Posterior vena cava (tissue), 2 donors: ENCODE data around the gene TMEM229B. TPM values are rescaled to one million over a fixed set of nuclear protein-coding genes. Genes with fewer than 3 reads are reported as not detected.
A peak's percentile ranks its signal among the peaks of the same experiment; 100 is the strongest.

Experiments used
- DNase-seq: peaks from one replicate; pipeline ENCODE4 v3.0.0-alpha.2; 2020; ENCODE audit warnings: low spot score
- intact Hi-C, 2 donors: fragments of 100-400 bp; cut with DNase I; formaldehyde crosslinking; loops; one replicate each; pipeline versions ENCODE4 v1.14.1 to v1.14.2; 2022 to 2023
- long read RNA-seq, 2 donors: library from polyadenylated mRNA; unstranded; transcript quantifications; one replicate each; pipeline ENCODE4 v2.0.0, GENCODE V29; 2020 to 2021
- total RNA-seq, 2 donors: library from RNA; stranded (reverse); fragmentation: NEBNext Ultra II Directional; extraction: Animal tissue kit (Norgen Biotek cat#: 25700); gene quantifications; one replicate each; pipeline ENCODE4 v1.2.1, GENCODE V29; 2021
- donor health status: DM: yes; HTN: yes; CAD: no.
- donor health status: DM: yes; HTN: yes; CAD: no.

Gene TMEM229B
- 1 to 10 TPM; 1.7 to 4.4 TPM for total RNA-seq
- long read RNA-seq, donor 1 = 0 reads
- long read RNA-seq, donor 2 = 0 reads

DNA sequence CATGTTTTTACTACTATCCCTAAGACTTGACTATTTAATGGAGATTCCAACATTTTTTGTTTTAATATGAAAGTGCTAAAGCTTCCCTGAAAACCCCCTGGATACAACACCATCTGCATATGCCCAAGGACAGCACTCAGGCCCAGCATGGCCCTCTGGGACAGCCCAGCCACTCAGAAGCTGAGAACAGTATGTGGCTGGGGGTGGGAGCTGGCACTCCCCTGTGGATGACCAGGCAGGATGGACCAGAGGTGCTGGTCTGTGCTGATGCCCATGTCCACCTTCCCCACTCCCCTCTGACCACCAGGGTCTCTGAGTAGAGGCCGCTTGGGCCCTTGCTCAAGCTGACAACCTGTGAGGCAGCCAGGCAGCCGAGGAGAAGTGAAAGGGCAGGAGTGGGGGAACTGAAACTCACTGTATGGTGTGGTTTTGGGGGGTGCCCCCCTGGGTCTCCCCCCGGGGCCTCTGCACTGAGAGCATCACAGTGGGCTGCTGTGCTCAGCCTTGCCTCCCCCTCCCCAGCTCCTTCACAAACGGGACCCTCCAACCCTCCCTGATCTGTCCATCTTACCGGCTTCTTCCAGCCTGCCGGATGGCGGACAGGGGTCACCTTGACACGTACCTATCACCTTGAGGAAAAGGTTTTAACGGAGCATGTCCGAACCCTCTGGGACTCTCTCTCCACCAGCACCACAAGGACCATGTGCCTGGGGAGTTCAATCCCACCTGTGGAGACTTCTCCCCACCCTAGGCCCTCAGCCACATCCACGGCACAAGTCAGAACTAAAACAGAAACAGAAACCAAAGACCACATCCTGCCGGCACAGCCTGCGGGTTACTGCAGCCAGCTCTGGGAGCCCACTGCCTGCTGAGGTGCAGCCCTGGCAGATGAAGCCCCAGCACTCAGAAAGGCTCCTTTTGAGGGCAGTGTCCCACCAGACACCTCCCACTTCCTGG is at the start of gene TMEM229B:
TSS of gene TMEM229B (minus strand) at position 785 of the 957 bp plus-strand sequence. CDS start 14,798 bp downstream, outside the sequence.
- DNase-seq = no peak
- intact Hi-C loops = no loop called here

GRCh38 chr14:67537736-67538135 is 49.2 kb upstream of the TMEM229B start:
- intact Hi-C loops = no loop called here
- DNase-seq = no peak

- DNase-seq = no peak
- intact Hi-C loops = no loop called here
These were observed 47.6 kb upstream of the TMEM229B start for GRCh38 chr14:67536087-67536486.

- intact Hi-C loops = no loop called here
- no peak for DNase-seq
These were observed 45.2 kb upstream of the TMEM229B start for GRCh38 chr14:67533754-67534085.

DNA sequence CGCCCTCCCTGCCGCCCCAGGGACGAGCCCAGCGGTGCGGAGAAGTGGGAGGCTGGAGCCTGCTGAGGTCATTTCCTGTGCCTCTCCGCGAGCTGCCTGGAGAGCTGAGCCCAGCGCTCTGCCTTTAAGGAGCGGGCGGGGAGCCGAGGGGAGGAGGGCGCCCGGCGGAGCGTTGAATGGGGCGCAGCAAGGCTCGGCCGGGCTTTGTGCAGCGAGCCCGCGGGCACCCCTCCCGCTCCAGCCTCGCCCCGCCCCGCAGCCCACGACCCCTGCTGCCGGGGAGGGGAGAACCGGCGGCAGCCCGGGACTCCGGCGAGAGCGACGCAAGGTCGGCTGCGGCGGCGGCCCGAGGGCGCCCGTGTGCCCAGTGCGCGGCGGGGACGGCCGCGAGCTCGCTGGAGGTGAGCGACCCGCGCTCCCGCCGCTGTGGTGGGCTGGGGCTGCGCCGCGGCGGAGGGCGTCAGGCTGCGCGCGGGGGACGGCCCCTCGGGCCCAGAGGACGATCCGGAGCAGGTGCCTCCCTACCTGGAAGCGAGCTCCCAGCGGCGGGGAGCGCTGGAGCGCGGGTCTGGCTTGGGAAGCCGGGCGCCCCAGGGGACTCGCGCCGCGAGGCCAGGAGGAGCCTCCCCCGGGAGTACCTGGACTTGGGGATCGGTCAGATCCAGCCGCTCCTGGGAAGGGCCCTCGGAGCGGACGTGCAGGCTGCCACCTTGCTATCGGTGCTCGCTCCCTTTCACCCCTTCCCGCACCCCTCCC is 44.7 kb upstream of the TMEM229B start, which contains the start of gene PLEKHH1:
TSS of gene PLEKHH1 (plus strand) at position 293 of the 756 bp plus-strand sequence. CDS start 8,578 bp downstream, outside the sequence.
- DNase-seq = peak; percentile 91
- intact Hi-C loops = no loop called here

DNA sequence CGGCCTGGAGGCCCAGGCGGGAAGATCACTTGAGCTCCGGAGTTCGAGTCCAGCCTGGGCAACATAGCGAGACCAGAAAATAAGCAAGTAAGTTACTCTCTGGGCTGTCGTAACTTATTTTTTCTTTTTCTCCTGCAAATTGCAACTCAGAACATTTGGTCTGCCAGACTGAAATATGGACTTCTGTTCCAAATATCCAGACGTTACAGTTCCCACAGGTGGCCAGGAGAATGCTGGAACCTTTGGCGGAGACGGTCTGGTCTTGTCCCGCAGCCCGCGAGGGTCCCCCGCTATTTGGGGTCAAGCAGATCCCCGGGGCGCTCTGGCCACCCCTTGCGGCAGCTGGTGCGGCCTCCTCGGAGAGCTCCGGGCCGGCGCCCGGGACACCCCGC is 44.1 kb upstream of the TMEM229B start:
- intact Hi-C loops = no loop called here
- DNase-seq = no peak

DNA sequence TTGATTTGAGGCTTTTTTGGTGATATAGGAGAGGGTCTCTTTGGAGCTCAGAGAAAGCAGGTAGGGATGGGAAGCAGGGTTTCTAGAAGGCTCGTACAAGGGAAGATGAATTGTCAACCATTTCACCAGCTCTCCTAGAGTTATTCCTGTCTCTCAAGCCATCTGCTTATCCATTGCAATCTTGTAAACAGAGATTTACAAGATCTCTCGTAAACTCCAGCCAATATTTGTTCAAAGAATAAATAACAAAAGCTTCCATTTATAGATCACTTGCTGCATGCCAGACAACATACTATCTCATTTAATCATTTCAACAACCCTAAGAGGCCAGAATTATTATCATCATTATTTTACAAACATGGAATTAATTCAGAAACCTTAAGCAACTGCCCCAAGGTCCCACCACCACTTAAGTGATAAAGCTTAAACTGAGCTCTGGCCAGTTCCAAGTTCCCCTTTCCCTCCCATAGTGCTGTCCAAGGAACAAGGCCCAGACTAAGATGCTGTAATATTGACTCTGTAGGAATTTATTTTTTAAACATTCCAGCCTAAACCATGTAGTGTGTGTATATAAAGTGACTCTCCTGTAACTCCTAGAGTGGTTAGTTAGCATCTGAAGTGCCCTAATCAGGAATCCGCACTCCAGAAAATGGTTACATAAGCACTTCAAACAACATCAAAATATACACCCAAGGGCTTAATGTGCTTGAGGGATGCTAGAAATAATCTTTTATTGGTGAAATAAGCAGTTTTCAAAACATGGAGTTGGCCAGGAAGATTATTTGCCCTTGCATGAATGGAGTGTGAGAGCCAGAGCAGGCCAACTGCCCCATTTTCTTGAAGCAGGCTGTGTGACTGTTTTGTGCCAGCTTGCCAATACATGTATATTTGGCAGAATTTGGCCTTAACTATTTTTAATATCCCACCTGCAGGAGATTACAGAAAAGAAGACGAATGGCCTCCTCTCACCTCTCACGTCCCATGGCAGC is 41.7 kb upstream of the TMEM229B start:
- intact Hi-C loops = loop anchor here in 1 of 2 donors (5.0 kb wide), 1 partner anchor 42 kb away; no protein-coding TSS in a partner anchor
- no peak for DNase-seq

- DNase-seq = no peak
- intact Hi-C loops = loop anchor here in 1 of 2 donors (5.0 kb wide), 1 partner anchor 44 kb away; no protein-coding TSS in a partner anchor
These were observed 39.8 kb upstream of the TMEM229B start for GRCh38 chr14:67528276-67528675.

DNA sequence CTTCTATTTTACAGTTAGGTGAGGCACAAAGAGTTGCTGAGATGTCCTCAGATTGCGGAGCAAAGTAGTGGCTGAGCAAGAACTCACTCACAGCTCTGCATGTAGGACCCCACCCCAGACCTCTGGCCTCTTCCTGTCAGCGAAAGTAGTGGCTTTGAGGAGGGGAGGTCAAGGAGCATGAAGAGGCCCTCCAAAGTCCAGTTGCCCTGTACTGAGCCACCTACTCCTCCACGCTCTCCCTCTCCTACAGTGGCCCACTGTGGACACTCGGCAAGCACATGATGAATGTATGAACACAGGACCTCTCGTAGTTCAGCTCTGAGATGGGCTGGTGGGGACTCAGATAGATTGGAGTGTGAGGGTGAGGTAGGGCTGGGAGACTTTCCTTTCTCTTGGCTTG is 39.2 kb upstream of the TMEM229B start:
- intact Hi-C loops = loop anchor here in 1 of 2 donors (5.0 kb wide), 1 partner anchor 45 kb away; no protein-coding TSS in a partner anchor
- no peak for DNase-seq

GRCh38 chr14:67526676-67527459 is 38.3 kb upstream of the TMEM229B start:
- no peak for DNase-seq
- intact Hi-C loops = loop anchor here in 1 of 2 donors (5.0 kb wide), 1 partner anchor 45 kb away; no protein-coding TSS in a partner anchor

DNA sequence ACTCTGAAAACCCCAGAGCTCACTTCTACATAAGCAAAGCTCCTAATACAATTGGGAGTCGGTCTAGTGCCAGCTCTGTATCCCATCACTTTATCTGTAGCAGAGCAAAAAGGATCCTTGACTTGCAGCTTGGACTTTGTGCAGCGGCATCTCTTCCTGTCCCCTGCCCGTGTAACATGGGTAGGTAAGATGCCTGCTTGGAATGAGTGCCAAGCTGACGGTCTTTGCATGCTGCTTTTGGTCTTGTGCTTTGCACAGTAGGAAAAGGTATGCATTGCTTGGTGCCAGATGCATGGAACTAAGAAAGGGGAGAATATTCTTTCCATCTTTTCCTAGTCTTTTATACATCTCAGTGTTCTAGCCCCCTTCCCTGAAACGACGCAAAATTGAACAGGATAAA is 37.7 kb upstream of the TMEM229B start:
- DNase-seq = no peak
- intact Hi-C loops = loop anchor here in 1 of 2 donors (5.0 kb wide), 1 partner anchor 46 kb away; no protein-coding TSS in a partner anchor

DNA sequence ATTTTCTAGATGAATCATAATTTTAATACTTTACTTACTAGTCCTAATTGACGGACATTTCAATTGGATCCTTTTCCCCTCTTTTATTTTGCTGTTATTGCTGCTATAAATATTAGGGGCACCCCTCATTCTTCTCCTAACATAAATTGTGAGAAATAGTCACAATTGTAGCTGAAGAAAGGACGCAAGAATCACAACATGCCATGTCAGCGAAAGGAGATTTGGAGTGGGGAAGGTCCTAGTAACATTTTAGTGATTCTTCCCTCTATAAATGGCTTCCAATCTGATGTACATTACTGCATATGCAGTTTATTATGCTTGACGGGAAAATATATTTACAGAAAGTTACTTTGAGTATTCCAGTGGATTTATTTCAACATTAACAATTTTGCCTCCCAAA is 36.9 kb upstream of the TMEM229B start:
- intact Hi-C loops = loop anchor here in 1 of 2 donors (5.0 kb wide), 1 partner anchor 47 kb away; no protein-coding TSS in a partner anchor
- DNase-seq = no peak

GRCh38 chr14:67524634-67524963 is 36.1 kb upstream of the TMEM229B start:
- intact Hi-C loops = no loop called here
- no peak for DNase-seq

DNA sequence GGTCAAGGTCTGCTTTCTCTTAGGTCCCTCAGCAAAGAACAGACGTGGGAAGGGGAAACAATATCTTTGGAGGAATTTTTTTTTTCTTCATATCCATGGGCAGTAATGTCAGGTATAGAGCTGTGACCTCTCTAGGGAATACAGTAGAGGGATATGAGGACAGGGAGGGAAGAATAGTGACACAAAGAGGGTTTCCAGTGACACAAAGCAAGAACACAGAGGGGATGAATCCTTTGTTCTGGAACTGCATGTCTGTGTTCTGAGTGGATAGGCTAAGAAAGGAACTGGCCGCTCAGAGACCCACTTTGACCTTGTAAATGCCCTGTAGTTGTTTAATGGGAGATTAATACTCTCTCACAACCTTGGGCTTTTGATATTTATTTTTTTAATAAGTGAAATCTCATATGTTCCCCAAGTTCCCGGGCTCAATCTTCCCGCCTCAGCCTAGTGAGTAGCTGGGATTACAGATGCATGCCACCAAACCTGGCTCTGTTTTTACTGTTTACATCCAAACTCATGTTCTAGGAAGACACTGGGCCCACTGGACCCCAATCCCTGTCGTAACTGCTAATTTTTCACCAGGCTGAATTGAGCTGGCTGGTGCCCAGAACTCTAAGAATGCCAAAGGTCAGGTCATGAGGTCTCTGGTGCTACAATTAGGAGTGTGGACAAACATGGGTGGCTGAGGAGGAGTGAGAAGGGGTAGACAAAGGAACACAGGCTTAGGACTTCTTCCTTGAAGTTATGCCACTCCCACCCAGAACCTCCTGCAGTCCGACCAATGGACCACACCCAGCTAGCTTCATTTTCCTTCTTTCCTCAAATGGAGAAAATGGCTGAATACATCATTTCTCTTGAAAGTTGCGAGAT is 35.5 kb upstream of the TMEM229B start:
- intact Hi-C loops = no loop called here
- no peak for DNase-seq

DNA sequence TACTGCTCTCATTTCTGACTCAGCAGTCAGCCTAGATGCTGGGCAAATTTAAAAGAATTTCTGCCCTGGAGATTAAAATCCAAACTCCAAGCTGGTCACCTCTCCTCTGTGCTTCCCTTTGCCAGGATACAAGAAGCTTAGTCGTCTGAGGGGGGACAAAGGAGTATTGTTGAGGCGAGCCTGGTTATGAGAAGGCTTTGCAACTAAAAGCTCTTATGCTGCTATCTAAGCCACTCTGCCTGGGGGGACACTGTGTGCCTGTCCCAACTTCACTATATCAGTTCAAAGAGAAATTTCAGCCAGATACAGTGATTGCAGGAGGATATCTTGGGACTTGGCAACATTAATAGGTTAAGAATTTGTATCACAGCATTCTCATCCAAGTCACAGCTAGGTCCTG is 33.7 kb upstream of the TMEM229B start:
- no peak for DNase-seq
- intact Hi-C loops = no loop called here

DNA sequence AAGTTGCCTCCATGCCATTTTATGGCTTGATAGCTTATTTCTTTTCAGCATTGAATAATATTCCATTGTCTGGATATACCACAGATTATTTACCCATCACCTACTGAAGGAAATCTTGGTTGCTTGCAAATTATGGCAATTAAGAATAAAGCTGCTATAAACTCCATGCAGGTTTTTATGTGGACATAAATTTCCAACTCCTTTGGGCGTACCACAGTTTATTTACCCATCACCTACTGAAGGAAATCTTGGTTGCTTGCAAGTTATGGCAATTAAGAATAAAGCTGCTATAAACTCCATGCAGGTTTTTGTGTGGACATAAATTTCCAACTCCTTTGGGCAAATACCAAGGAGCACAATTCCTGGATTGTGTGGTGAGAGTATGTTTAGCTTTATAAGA is 32.0 kb upstream of the TMEM229B start:
- intact Hi-C loops = no loop called here
- no peak for DNase-seq

GRCh38 chr14:67519406-67519805 is 30.9 kb upstream of the TMEM229B start:
- no peak for DNase-seq
- intact Hi-C loops = no loop called here
